GM12878 (cell line): ENCODE data around the gene CNTNAP5. TPM values are rescaled to one million over a fixed set of nuclear protein-coding genes. Genes with fewer than 3 reads are reported as not detected.

Experiments
- ATAC-seq: fragments of 200-7000 bp; cut with Tn5 transposase; 3 replicates; pipeline ENCODE4 v1.9.1; 2020; ENCODE audit warnings: mild to moderate bottlenecking, moderate library complexity
- BruUV-seq: library from RNA; stranded (reverse); fragments of 400-500 nt; replicated peaks from 2 replicates; lab custom pipeline; 2021; lab: Mats Ljungman, UMichigan
- CTCF ChIA-PET: fragments of 300-600 bp; sonication (Branson Sonifier 250); formaldehyde crosslinking; extraction: SDS; loops from one replicate; lab custom pipeline; 2021; ENCODE audit warnings: inconsistent platforms; lab: Yijun Ruan, JAX
- POLR2A ChIA-PET: fragments of 350-600 bp; formaldehyde crosslinking; extraction: SDS; loops from one replicate; lab custom pipeline; 2021; ENCODE audit warnings: inconsistent platforms; lab: Charles Lee
- RAD21 ChIA-PET: fragments of 300-600 bp; sonication (Branson Sonifier 250); formaldehyde crosslinking; loops from one replicate; lab custom pipeline; 2023; ENCODE audit warnings: antibody characterized with exemption; ENCODE audit not compliant: unreplicated experiment; lab: Charles Lee
- SMC1A ChIA-PET: fragments of 300-600 bp; sonication (Branson Sonifier 250); formaldehyde crosslinking; loops from one replicate; lab custom pipeline; 2023; ENCODE audit not compliant: unreplicated experiment, uncharacterized antibody; lab: Charles Lee
- DNase-seq: peaks from one replicate; pipeline ENCODE4 v3.0.0-alpha.2; 2011; ENCODE audit warnings: low read depth, low spot score
- FAIRE-seq: peaks from 3 replicates; lab custom pipeline; 2011; peaks lifted over from hg19 to GRCh38; lab: Jason Lieb, UNC
- H2AFZ ChIP-seq: 2 replicates; pipeline ENCODE4 v1.6.0; 2011; ENCODE audit warnings: low read depth, low read length, control low read depth; ENCODE audit not compliant: control insufficient read depth
- H3K27ac ChIP-seq: 2 replicates; pipeline ENCODE4 v1.5.1; 2011; ENCODE audit warnings: control low read depth; ENCODE audit not compliant: control insufficient read depth, insufficient read depth
- H3K27me3 ChIP-seq, 2 experiments: replicated peaks in 1 of 2; 2 replicates each; pipeline versions ENCODE4 v1.6.0 to v1.6.1; 2011; ENCODE audit warnings: low read length in 1 of 2; ENCODE audit not compliant: control insufficient read depth in 2 of 2, insufficient read depth in 2 of 2
- H3K36me3 ChIP-seq, 2 experiments: 2 replicates each; pipeline ENCODE4 v1.5.1; 2011; ENCODE audit warnings: low read length in 1 of 2; ENCODE audit not compliant: control insufficient read depth in 2 of 2, insufficient read depth in 2 of 2
- H3K4me1 ChIP-seq: 2 replicates; pipeline ENCODE4 v1.6.1; 2011; ENCODE audit warnings: mild to moderate bottlenecking, low read length, moderate library complexity, mixed read lengths; ENCODE audit not compliant: control insufficient read depth, insufficient read depth
- H3K4me2 ChIP-seq: 2 replicates; pipeline ENCODE4 v1.6.0; 2011; ENCODE audit warnings: control low read depth; ENCODE audit not compliant: control insufficient read depth, insufficient read depth
- H3K4me3 ChIP-seq: fragments of 200-600 bp; sonication (generic); 2 replicates; pipeline ENCODE4 v1.5.1; 2016
- H3K79me2 ChIP-seq: 2 replicates; pipeline ENCODE4 v1.6.0; 2011; ENCODE audit warnings: low read length; ENCODE audit not compliant: control insufficient read depth, insufficient read depth
- H3K9ac ChIP-seq: 2 replicates; pipeline ENCODE4 v1.8.0; 2011; ENCODE audit warnings: low read length, control low read depth, mixed read lengths; ENCODE audit not compliant: control insufficient read depth, insufficient read depth
- H3K9me3 ChIP-seq: replicated peaks from 3 replicates; pipeline ENCODE4 v1.5.1; 2011; ENCODE audit warnings: mild to moderate bottlenecking, low read length; ENCODE audit not compliant: control insufficient read depth, insufficient read depth
- H4K20me1 ChIP-seq: 2 replicates; pipeline ENCODE4 v1.6.0; 2011; ENCODE audit not compliant: control insufficient read depth, insufficient read depth
- CBX5 ChIP-seq: sonication (generic); IDR thresholded peaks from 2 replicates; pipeline ENCODE4 v1.6.1; 2016; ENCODE audit warnings: low read depth, moderate library complexity, mild to moderate bottlenecking, inconsistent platforms
- DPF2 ChIP-seq: fragments of 450-650 bp; IDR thresholded peaks from 2 replicates; pipeline ENCODE4 v1.6.1; 2017; ENCODE audit warnings: mild to moderate bottlenecking
- FOXK2 ChIP-seq: fragments of 450-650 bp; IDR thresholded peaks from 2 replicates; pipeline ENCODE4 v1.6.1; 2017; ENCODE audit warnings: mild to moderate bottlenecking, moderate library complexity
- HDAC2 ChIP-seq: fragments of 200-600 bp; sonication (generic); IDR thresholded peaks from 2 replicates; pipeline ENCODE4 v1.6.1; 2017
- LARP7 ChIP-seq: fragments of 450-650 bp; IDR thresholded peaks from 2 replicates; pipeline ENCODE4 v1.6.1; 2017; ENCODE audit warnings: mild to moderate bottlenecking
- NFXL1 ChIP-seq: fragments of 450-650 bp; IDR thresholded peaks from 2 replicates; pipeline ENCODE4 v1.6.1; 2017; ENCODE audit warnings: antibody characterized with exemption, mild to moderate bottlenecking, borderline replicate concordance
- NR2F1 ChIP-seq: fragments of 450-650 bp; conservative IDR thresholded peaks from 2 replicates; pipeline ENCODE4 v1.6.1; 2017; ENCODE audit warnings: mild to moderate bottlenecking
- PAX8 ChIP-seq: fragments of 450-650 bp; IDR thresholded peaks from 2 replicates; pipeline ENCODE4 v1.6.1; 2017; ENCODE audit warnings: mild to moderate bottlenecking, moderate library complexity
- TCF7 ChIP-seq: IDR thresholded peaks from 2 replicates; pipeline ENCODE4 v1.6.1; 2014; ENCODE audit warnings: antibody characterized with exemption, borderline replicate concordance
- WRNIP1 ChIP-seq: IDR thresholded peaks from 2 replicates; pipeline ENCODE4 v1.6.1; 2011; ENCODE audit warnings: low read depth, low read length, improper control_type of control experiment, borderline replicate concordance
- ZNF207 ChIP-seq: fragments of 450-650 bp; IDR thresholded peaks from 2 replicates; pipeline ENCODE4 v1.6.1; 2014; ENCODE audit warnings: antibody characterized with exemption, mild to moderate bottlenecking, borderline replicate concordance
- ZNF217 ChIP-seq: fragments of 450-650 bp; IDR thresholded peaks from 2 replicates; pipeline ENCODE4 v1.6.1; 2017; ENCODE audit warnings: antibody characterized with exemption, mild to moderate bottlenecking
- ZSCAN29 ChIP-seq: fragments of 450-650 bp; IDR thresholded peaks from 2 replicates; pipeline ENCODE4 v1.6.1; 2017; ENCODE audit warnings: mild to moderate bottlenecking, moderate library complexity
- WGBS: methylation state at CpG from one replicate; pipeline ENCODE4 v1.1.6; 2016; ENCODE audit warnings: low lambda C conversion rate; ENCODE audit not compliant: insufficient replicate concordance, insufficient coverage; ENCODE audit errors: missing lambda C conversion rate; 5-methylcytosine and 5-hydroxymethylcytosine counted together
- in situ Hi-C: fragments of 300-500 bp; cut with MboI; formaldehyde crosslinking; loops from 9 replicates; pipeline ENCODE4 v1.14.3; 2018; ENCODE audit warnings: mixed read lengths
- intact Hi-C: fragments of 100-400 bp; cut with micrococcal nuclease; formaldehyde crosslinking; loops from one replicate; pipeline ENCODE4 v1.14.2; 2022; ENCODE audit not compliant: unreplicated experiment
- polyA plus RNA-seq, 11 experiments: library from polyadenylated mRNA; depleted of rRNA in 4 of 11; unstranded in 6 of 11; stranded (reverse) in 5 of 11; fragments of >200 nt; fragmentation: Nextera tagmentation in 4 of 11; fragmentation: Illumina TruSeq in 1 of 11; extraction: Ambion mirVana in 4 of 11; extraction: Trizol in 1 of 11; gene quantifications; 1 replicate in 1 of 11; 2 replicates in 10 of 11; pipeline versions ENCODE4 v1.2.1 to v1.2.3, GENCODE V29; 2011 to 2016; ENCODE audit warnings: inconsistent platforms in 2 of 11, missing spikeins in 2 of 11, low read depth in 1 of 11
- total RNA-seq, 4 experiments: library from RNA; depleted of rRNA in 3 of 4; stranded (reverse); fragments of >200 nt in 3 of 4; fragmentation: Illumina TruSeq in 1 of 4; extraction: Trizol in 1 of 4; gene quantifications; 2 replicates each; pipeline versions ENCODE4 v1.2.1 to v1.2.3, GENCODE V29; 2013 to 2021
- TF ChIP-seq, protein P1 (sequence below): IDR thresholded peaks from 2 replicates; pipeline ENCODE4 v1.6.1; 2012; ENCODE audit warnings: low read depth, low read length, improper control_type of control experiment
- TF ChIP-seq, protein P2 (sequence below): fragments of 450-650 bp; IDR thresholded peaks from 2 replicates; pipeline ENCODE4 v1.6.1; 2017; ENCODE audit warnings: mild to moderate bottlenecking
- TF ChIP-seq, protein P3 (sequence below): fragments of 450-650 bp; IDR thresholded peaks from 2 replicates; pipeline ENCODE4 v1.6.1; 2017; ENCODE audit warnings: mild to moderate bottlenecking, moderate library complexity
- TF ChIP-seq, protein P4 (sequence below): fragments of 450-650 bp; IDR thresholded peaks from 2 replicates; pipeline ENCODE4 v1.6.1; 2017; ENCODE audit warnings: mild to moderate bottlenecking, low read depth, inconsistent platforms; ENCODE audit not compliant: poor library complexity, severe bottlenecking

Gene CNTNAP5
- total and polyA plus RNA-seq, 10 of the 15 experiments (the other 5 are each of a cell fraction or from before 2014, with no cell fraction given) = not detected

DNA sequence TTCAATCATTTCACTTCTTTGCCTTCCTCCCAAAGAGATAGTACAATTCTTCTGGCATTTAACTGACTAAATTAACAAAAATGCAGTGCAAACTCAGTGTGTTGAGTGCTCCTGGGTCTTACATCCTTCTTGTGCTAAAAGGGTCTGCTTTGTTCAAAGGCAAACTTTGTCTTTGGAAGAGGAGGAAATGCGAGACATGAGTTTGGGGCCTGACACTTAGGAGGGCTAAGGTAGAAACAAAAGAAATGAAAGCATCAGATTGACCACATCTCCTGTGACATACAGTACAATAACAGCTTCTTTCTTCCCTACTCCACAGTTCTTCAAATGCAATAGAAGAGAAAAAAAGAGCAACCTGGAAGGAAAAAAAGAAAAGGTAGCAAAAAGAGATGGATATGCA lies 161.7 kb downstream of the CNTNAP5 start (continued):
- no peak for TF ChIP-seq FOXK2
- no peak for TF ChIP-seq TCF7
- TF ChIP-seq HDAC2 = no peak
- TF ChIP-seq ZNF217 = no peak
- TF ChIP-seq, protein P1, sequence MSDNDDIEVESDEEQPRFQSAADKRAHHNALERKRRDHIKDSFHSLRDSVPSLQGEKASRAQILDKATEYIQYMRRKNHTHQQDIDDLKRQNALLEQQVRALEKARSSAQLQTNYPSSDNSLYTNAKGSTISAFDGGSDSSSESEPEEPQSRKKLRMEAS = no peak
- no peak for TF ChIP-seq ZNF207
- TF ChIP-seq WRNIP1 = no peak

DNA sequence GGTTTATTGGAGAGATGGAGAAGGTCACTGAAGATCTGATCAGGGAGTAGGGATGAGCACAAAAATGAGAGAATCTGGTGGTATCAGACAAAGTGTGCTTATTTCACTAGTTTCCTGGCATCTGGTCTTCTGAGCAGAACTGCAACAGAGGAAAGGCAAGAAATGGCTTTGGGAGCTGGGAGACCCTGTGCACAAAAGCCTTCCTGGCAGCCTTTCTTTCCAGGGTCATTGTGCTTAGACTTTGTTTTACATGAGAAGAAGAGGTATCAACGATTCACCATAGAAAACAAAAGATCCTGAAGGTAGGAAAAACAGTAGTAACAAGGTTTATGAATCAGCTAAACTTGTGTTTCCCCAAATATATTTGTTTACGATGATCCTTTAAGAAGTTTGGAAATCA lies 162.9 kb downstream of the CNTNAP5 start:
- 0% methylated on average over 2 of the region's 2 CpGs for WGBS
- no peak overlapping the region for H3K9ac ChIP-seq
- no peak for FAIRE-seq
- TF ChIP-seq CBX5 (no peak), NR2F1 (no peak), LARP7 (no peak), PAX8 (no peak), DPF2 (no peak), NFXL1 (no peak), ZSCAN29 (no peak)
- TF ChIP-seq, protein P2, sequence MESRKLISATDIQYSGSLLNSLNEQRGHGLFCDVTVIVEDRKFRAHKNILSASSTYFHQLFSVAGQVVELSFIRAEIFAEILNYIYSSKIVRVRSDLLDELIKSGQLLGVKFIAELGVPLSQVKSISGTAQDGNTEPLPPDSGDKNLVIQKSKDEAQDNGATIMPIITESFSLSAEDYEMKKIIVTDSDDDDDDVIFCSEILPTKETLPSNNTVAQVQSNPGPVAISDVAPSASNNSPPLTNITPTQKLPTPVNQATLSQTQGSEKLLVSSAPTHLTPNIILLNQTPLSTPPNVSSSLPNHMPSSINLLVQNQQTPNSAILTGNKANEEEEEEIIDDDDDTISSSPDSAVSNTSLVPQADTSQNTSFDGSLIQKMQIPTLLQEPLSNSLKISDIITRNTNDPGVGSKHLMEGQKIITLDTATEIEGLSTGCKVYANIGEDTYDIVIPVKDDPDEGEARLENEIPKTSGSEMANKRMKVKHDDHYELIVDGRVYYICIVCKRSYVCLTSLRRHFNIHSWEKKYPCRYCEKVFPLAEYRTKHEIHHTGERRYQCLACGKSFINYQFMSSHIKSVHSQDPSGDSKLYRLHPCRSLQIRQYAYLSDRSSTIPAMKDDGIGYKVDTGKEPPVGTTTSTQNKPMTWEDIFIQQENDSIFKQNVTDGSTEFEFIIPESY = no peak
- TF ChIP-seq, protein P3, sequence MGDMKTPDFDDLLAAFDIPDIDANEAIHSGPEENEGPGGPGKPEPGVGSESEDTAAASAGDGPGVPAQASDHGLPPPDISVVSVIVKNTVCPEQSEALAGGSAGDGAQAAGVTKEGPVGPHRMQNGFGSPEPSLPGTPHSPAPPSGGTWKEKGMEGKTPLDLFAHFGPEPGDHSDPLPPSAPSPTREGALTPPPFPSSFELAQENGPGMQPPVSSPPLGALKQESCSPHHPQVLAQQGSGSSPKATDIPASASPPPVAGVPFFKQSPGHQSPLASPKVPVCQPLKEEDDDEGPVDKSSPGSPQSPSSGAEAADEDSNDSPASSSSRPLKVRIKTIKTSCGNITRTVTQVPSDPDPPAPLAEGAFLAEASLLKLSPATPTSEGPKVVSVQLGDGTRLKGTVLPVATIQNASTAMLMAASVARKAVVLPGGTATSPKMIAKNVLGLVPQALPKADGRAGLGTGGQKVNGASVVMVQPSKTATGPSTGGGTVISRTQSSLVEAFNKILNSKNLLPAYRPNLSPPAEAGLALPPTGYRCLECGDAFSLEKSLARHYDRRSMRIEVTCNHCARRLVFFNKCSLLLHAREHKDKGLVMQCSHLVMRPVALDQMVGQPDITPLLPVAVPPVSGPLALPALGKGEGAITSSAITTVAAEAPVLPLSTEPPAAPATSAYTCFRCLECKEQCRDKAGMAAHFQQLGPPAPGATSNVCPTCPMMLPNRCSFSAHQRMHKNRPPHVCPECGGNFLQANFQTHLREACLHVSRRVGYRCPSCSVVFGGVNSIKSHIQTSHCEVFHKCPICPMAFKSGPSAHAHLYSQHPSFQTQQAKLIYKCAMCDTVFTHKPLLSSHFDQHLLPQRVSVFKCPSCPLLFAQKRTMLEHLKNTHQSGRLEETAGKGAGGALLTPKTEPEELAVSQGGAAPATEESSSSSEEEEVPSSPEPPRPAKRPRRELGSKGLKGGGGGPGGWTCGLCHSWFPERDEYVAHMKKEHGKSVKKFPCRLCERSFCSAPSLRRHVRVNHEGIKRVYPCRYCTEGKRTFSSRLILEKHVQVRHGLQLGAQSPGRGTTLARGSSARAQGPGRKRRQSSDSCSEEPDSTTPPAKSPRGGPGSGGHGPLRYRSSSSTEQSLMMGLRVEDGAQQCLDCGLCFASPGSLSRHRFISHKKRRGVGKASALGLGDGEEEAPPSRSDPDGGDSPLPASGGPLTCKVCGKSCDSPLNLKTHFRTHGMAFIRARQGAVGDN = no peak
- TF ChIP-seq, protein P4, sequence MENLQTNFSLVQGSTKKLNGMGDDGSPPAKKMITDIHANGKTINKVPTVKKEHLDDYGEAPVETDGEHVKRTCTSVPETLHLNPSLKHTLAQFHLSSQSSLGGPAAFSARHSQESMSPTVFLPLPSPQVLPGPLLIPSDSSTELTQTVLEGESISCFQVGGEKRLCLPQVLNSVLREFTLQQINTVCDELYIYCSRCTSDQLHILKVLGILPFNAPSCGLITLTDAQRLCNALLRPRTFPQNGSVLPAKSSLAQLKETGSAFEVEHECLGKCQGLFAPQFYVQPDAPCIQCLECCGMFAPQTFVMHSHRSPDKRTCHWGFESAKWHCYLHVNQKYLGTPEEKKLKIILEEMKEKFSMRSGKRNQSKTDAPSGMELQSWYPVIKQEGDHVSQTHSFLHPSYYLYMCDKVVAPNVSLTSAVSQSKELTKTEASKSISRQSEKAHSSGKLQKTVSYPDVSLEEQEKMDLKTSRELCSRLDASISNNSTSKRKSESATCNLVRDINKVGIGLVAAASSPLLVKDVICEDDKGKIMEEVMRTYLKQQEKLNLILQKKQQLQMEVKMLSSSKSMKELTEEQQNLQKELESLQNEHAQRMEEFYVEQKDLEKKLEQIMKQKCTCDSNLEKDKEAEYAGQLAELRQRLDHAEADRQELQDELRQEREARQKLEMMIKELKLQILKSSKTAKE = no peak

More for the DNA sequence above, 162.9 kb downstream of the CNTNAP5 start:
- SMC1A ChIA-PET = no interaction called here
- Histone ChIP-seq H3K4me1 (no peaks in the 10 kb centered on the region), H2AFZ (no peak overlapping the region), H3K27me3 (no peaks in the 10 kb centered on the region), H3K4me2 (no peak overlapping the region), H3K36me3 (no peaks in the 10 kb centered on the region), H3K4me3 (no peak overlapping the region), H4K20me1 (no peaks in the 10 kb centered on the region), H3K27ac (no peak overlapping the region), H3K79me2 (no peaks in the 10 kb centered on the region), H3K9me3 (no peaks in the 10 kb centered on the region)
- intact Hi-C loops (no loop called here), in situ Hi-C loops (no loop called here)
- RAD21 ChIA-PET = no interaction called here
- CTCF ChIA-PET = no interaction called here
- ATAC-seq (no peak), DNase-seq (no peak)
- BruUV-seq = no TSS peak
- POLR2A ChIA-PET = no interaction called here
